ENCODE data around the gene STIP1. TPM values are rescaled to one million over a fixed set of nuclear protein-coding genes. Genes with fewer than 3 reads are reported as not detected.

The STIP1 gene
- total and polyA plus RNA-seq, 7 donors: 124 to 207 (median 171) TPM

DNA sequence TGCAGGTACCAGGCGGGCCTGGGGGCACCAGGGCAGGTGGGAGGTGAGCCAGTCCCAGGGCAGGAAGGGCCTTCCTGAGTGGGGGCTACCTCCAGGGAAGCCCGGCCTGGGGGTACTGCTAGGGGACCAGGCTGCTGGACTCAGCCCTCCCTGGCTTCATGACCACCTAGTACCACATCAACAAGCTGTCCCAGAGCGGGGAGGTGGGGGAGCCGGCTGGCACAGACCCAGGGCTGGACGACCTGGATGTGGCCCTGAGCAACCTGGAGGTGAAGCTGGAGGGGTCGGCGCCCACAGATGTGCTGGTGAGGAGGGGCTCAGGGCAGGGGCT lies 33.3 kb downstream of the STIP1 start:
- DNase-seq: no peak
- WGBS, 3 donors: 66 to 82% (median 76%) methylated on average over 6 to 7 of the region's 7 CpGs
- Histone ChIP-seq H3K27me3 (ENCODE audit: insufficient read depth in 3 of 3, low read length in 2 of 3) (no peaks in the 10 kb centered on the region), H3K27ac (no peak overlapping the region), H3K36me3 (ENCODE audit: insufficient read depth in 1 of 2, low read depth in 1 of 2) (peaks cover 0 to 31% of the 10 kb centered on the region in 2 donors), H3K4me3 (no peak overlapping the region), H3K9me3 (no peaks in the 10 kb centered on the region), H3K4me1 (peaks cover 13% of the 10 kb centered on the region)
- no peak for ATAC-seq
- intact Hi-C loops (cut with DNase I): no loop called here
- no peak for TF ChIP-seq CTCF (IDR thresholded peaks at IDR 0.05)

DNA sequence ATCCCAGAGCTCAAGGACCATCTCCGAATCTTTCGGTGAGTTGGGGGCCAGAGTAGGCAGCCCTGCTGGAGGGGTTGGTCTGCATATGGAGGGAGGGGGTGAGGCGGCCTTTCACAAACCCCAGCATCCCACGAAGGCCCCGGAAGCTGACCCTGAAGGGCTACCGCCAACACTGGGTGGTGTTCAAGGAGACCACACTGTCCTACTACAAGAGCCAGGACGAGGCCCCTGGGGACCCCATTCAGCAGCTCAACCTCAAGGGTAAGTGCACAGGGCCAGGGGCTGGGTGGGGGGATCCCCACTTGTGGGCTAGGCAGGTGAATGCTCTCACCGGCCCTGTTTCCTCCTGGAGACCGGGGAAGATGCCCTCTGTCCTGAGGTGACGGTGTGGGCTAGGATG lies 33.8 kb downstream of the STIP1 start:
- H3K9me3 ChIP-seq: no peaks in the 10 kb centered on the region
- no peak overlapping the region for H3K27ac ChIP-seq
- no peak overlapping the region for H3K4me3 ChIP-seq
- peaks cover 0 to 34% of the 10 kb centered on the region in 2 donors for H3K36me3 ChIP-seq (ENCODE audit: insufficient read depth in 1 of 2, low read depth in 1 of 2)
- no peak for DNase-seq
- no peaks in the 10 kb centered on the region for H3K27me3 ChIP-seq (ENCODE audit: insufficient read depth in 3 of 3, low read length in 2 of 3)
- WGBS, 3 donors: 94 to 98% (median 95%) methylated on average over 10 of the region's 10 CpGs
- no peak for ATAC-seq
- intact Hi-C loops (cut with DNase I): no loop called here
- TF ChIP-seq CTCF (IDR thresholded peaks at IDR 0.05): no peak
- H3K4me1 ChIP-seq: peaks cover 17% of the 10 kb centered on the region

GRCh38 chr11:64220271-64220670 lies 34.3 kb downstream of the STIP1 start:
- ATAC-seq: no peak
- WGBS, 3 donors: 89 to 91% (median 91%) methylated on average over 17 of the region's 17 CpGs
- H3K4me1 ChIP-seq: peaks cover 21% of the 10 kb centered on the region
- no peak for TF ChIP-seq CTCF (IDR thresholded peaks at IDR 0.05)
- no peaks in the 10 kb centered on the region for H3K27me3 ChIP-seq (ENCODE audit: insufficient read depth in 3 of 3, low read length in 2 of 3)
- intact Hi-C loops (cut with DNase I): no loop called here
- no peak overlapping the region for H3K4me3 ChIP-seq
- H3K36me3 ChIP-seq (ENCODE audit: insufficient read depth in 1 of 2, low read depth in 1 of 2): peaks cover 0 to 34% of the 10 kb centered on the region in 2 donors
- no peaks in the 10 kb centered on the region for H3K9me3 ChIP-seq
- no peak overlapping the region for H3K27ac ChIP-seq
- DNase-seq: no peak

- no peak overlapping the region for H3K4me3 ChIP-seq
- no peaks in the 10 kb centered on the region for H3K27me3 ChIP-seq (ENCODE audit: insufficient read depth in 3 of 3, low read length in 2 of 3)
- WGBS, 3 donors: 57 to 77% (median 58%) methylated on average over 11 to 14 of the region's 14 CpGs
- no peak overlapping the region for H3K27ac ChIP-seq
- no peaks in the 10 kb centered on the region for H3K9me3 ChIP-seq
- ATAC-seq (no peak), DNase-seq (no peak)
- intact Hi-C loops (cut with DNase I): no loop called here
- no peak for TF ChIP-seq CTCF (IDR thresholded peaks at IDR 0.05)
- peaks cover 0 to 34% of the 10 kb centered on the region in 2 donors for H3K36me3 ChIP-seq (ENCODE audit: insufficient read depth in 1 of 2, low read depth in 1 of 2)
- peaks cover 24% of the 10 kb centered on the region for H3K4me1 ChIP-seq
Observed at GRCh38 chr11:64220798-64221197, 34.8 kb downstream of the STIP1 start.

DNA sequence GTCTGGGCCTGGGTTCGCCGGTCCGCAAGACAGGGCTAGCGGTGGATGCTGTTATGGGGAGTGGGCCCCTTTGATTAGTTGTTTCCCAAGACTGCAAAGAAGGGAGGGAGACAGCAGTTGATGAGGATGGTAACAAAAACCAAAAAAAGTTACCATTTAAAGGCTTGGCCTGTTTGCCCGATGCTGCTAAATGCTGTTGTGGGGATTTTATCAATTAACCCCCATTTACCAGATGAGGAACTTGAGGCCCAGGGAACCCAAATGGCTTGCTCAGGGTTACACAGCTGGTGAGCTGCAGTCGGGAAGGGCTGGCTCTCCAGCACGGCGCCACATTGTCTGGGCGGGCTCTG lies 36.7 kb downstream of the STIP1 start:
- WGBS, 3 donors: 58 to 67% (median 59%) methylated on average over 9 of the region's 9 CpGs
- no peaks in the 10 kb centered on the region for H3K9me3 ChIP-seq
- DNase-seq (no peak), ATAC-seq (no peak)
- no peaks in the 10 kb centered on the region for H3K27me3 ChIP-seq (ENCODE audit: insufficient read depth in 3 of 3, low read length in 2 of 3)
- H3K4me3 ChIP-seq: no peak overlapping the region
- no peak for TF ChIP-seq CTCF (IDR thresholded peaks at IDR 0.05)
- H3K4me1 ChIP-seq: peaks cover 35% of the 10 kb centered on the region
- intact Hi-C loops (cut with DNase I): no loop called here
- H3K36me3 ChIP-seq (ENCODE audit: insufficient read depth in 1 of 2, low read depth in 1 of 2): peaks cover 0 to 34% of the 10 kb centered on the region in 2 donors
- H3K27ac ChIP-seq: peak overlapping the region; percentile 77

All from psoas muscle (tissue), 8 donors.